BLaER1 (cell line): ENCODE results near the gene HS3ST2.
"Not testable (repeated sequence)": the region's sequence is repeated elsewhere in the genome, so short reads cannot be mapped to it uniquely, and the experiment has no call there.

Source experiments
- H3K27ac ChIP-seq: shearing (Covaris generic); formaldehyde crosslinking; 2 replicates; pipeline ENCODE4 v1.8.1; 2022
- H3K27me3 ChIP-seq: shearing (Covaris generic); formaldehyde crosslinking; 2 replicates; pipeline ENCODE4 v1.8.1; 2022
- H3K36me3 ChIP-seq: shearing (Covaris generic); formaldehyde crosslinking; 2 replicates; pipeline ENCODE4 v1.8.1; 2022
- H3K4me1 ChIP-seq: shearing (Covaris generic); formaldehyde crosslinking; 2 replicates; pipeline ENCODE4 v1.8.1; 2022
- H3K4me2 ChIP-seq: shearing (Covaris generic); formaldehyde crosslinking; 2 replicates; pipeline ENCODE4 v1.8.1; 2022
- H3K4me3 ChIP-seq: shearing (Covaris generic); formaldehyde crosslinking; 2 replicates; pipeline ENCODE4 v1.8.1; 2022
- H3K9ac ChIP-seq: shearing (Covaris generic); formaldehyde crosslinking; 2 replicates; pipeline ENCODE4 v1.8.1; 2022
- H3K9me3 ChIP-seq: shearing (Covaris generic); formaldehyde crosslinking; 2 replicates; pipeline ENCODE4 v1.8.1; 2022
- H4K20me1 ChIP-seq: shearing (Covaris generic); formaldehyde crosslinking; 2 replicates; pipeline ENCODE4 v1.8.1; 2022
- Cebpa-rat ChIP-seq: shearing (Covaris generic); IDR thresholded peaks from 2 replicates; pipeline ENCODE4 v1.8.1; 2022

HS3ST2 gene

GRCh38 chr16:22897184-22897583 is 83.2 kb downstream of the HS3ST2 start:
- Histone ChIP-seq H3K4me1 (peaks cover 4% of the 10 kb centered on the region; the same call in 1 of the 2 replicates), H3K36me3 (no peaks in the 10 kb centered on the region), H4K20me1 (no peaks in the 10 kb centered on the region), H3K4me2 (no peak overlapping the region), H3K27me3 (no peaks in the 10 kb centered on the region), H3K9me3 (peaks cover 15% of the 10 kb centered on the region), H3K4me3 (no peak overlapping the region), H3K27ac (no peak overlapping the region), H3K9ac (no peak overlapping the region)
- no peak for TF ChIP-seq Cebpa-rat

GRCh38 chr16:22898131-22898530 is 84.2 kb downstream of the HS3ST2 start:
- Histone ChIP-seq H3K4me2 (no peak overlapping the region), H3K27ac (no peak overlapping the region), H3K9me3 (peaks cover 15% of the 10 kb centered on the region), H3K9ac (no peak overlapping the region), H3K4me1 (peaks cover 4% of the 10 kb centered on the region; the same call in 1 of the 2 replicates), H3K4me3 (no peak overlapping the region), H4K20me1 (no peaks in the 10 kb centered on the region), H3K27me3 (no peaks in the 10 kb centered on the region), H3K36me3 (no peaks in the 10 kb centered on the region)
- no peak for TF ChIP-seq Cebpa-rat

- Histone ChIP-seq H4K20me1 (no peaks in the 10 kb centered on the region), H3K4me1 (peaks cover 4% of the 10 kb centered on the region; the same call in 1 of the 2 replicates), H3K4me3 (no peak overlapping the region), H3K27ac (no peak overlapping the region), H3K9me3 (peaks cover 15% of the 10 kb centered on the region), H3K9ac (no peak overlapping the region), H3K36me3 (no peaks in the 10 kb centered on the region), H3K4me2 (no peak overlapping the region), H3K27me3 (no peaks in the 10 kb centered on the region)
- no peak for TF ChIP-seq Cebpa-rat
Observed at GRCh38 chr16:22898874-22899348, 84.9 kb downstream of the HS3ST2 start.

GRCh38 chr16:22899567-22899966 is 85.6 kb downstream of the HS3ST2 start:
- H3K27me3 ChIP-seq, H3K4me2 ChIP-seq: not testable (repeated sequence)

GRCh38 chr16:22900863-22901262 is 86.9 kb downstream of the HS3ST2 start:
- Histone ChIP-seq H3K9me3 (peaks cover 15% of the 10 kb centered on the region), H3K4me1 (peaks cover 4% of the 10 kb centered on the region; the same call in 1 of the 2 replicates), H3K27ac (no peak overlapping the region), H3K36me3 (no peaks in the 10 kb centered on the region), H3K9ac (no peak overlapping the region), H3K27me3 (no peaks in the 10 kb centered on the region), H3K4me3 (no peak overlapping the region), H3K4me2 (no peak overlapping the region), H4K20me1 (no peaks in the 10 kb centered on the region)
- no peak for TF ChIP-seq Cebpa-rat

More at GRCh38 chr16:22899567-22899966, 85.6 kb downstream of the HS3ST2 start:
- peaks cover 15% of the 10 kb centered on the region for H3K9me3 ChIP-seq
- H3K4me1 ChIP-seq, H3K4me3 ChIP-seq, H4K20me1 ChIP-seq, H3K9ac ChIP-seq, H3K36me3 ChIP-seq, H3K27ac ChIP-seq: not testable (repeated sequence)

GRCh38 chr16:22901563-22901962 is 87.6 kb downstream of the HS3ST2 start:
- Histone ChIP-seq H4K20me1 (no peaks in the 10 kb centered on the region), H3K36me3 (no peaks in the 10 kb centered on the region), H3K9me3 (peaks cover 15% of the 10 kb centered on the region), H3K4me1 (peaks cover 4% of the 10 kb centered on the region; the same call in 1 of the 2 replicates), H3K9ac (no peak overlapping the region), H3K4me2 (no peak overlapping the region), H3K27me3 (no peaks in the 10 kb centered on the region), H3K4me3 (no peak overlapping the region), H3K27ac (no peak overlapping the region)
- no peak for TF ChIP-seq Cebpa-rat

GRCh38 chr16:22903716-22904115 is 89.8 kb downstream of the HS3ST2 start:
- Histone ChIP-seq H3K9me3 (peaks cover 15% of the 10 kb centered on the region), H3K4me3 (no peak overlapping the region), H4K20me1 (no peaks in the 10 kb centered on the region), H3K4me1 (peaks cover 4% of the 10 kb centered on the region; the same call in 1 of the 2 replicates), H3K4me2 (no peak overlapping the region), H3K9ac (no peak overlapping the region), H3K36me3 (no peaks in the 10 kb centered on the region), H3K27me3 (no peaks in the 10 kb centered on the region), H3K27ac (no peak overlapping the region)
- no peak for TF ChIP-seq Cebpa-rat

GRCh38 chr16:22912654-22913053 is 98.7 kb downstream of the HS3ST2 start:
- Histone ChIP-seq H3K9ac (no peak overlapping the region), H3K27ac (no peak overlapping the region), H3K4me1 (no peaks in the 10 kb centered on the region), H3K36me3 (no peaks in the 10 kb centered on the region), H3K27me3 (no peaks in the 10 kb centered on the region), H3K4me3 (no peak overlapping the region), H4K20me1 (no peaks in the 10 kb centered on the region), H3K9me3 (no peaks in the 10 kb centered on the region), H3K4me2 (no peak overlapping the region)
- no peak for TF ChIP-seq Cebpa-rat

- H3K36me3 ChIP-seq = no peaks in the 10 kb centered on the region
- H3K9ac ChIP-seq = no peak overlapping the region
- H3K4me3 ChIP-seq = no peak overlapping the region
- no peaks in the 10 kb centered on the region for H3K4me1 ChIP-seq
- H3K27ac ChIP-seq = no peak overlapping the region
- no peaks in the 10 kb centered on the region for H4K20me1 ChIP-seq
- no peaks in the 10 kb centered on the region for H3K27me3 ChIP-seq
- H3K4me2 ChIP-seq = no peak overlapping the region
- no peak for TF ChIP-seq Cebpa-rat
- H3K9me3 ChIP-seq = no peaks in the 10 kb centered on the region
Observed at GRCh38 chr16:22915003-22915402, 101.0 kb downstream of the HS3ST2 start.

- no peak overlapping the region for H3K4me2 ChIP-seq
- H3K27me3 ChIP-seq = no peaks in the 10 kb centered on the region
- no peak overlapping the region for H3K4me3 ChIP-seq
- no peaks in the 10 kb centered on the region for H3K36me3 ChIP-seq
- H3K27ac ChIP-seq = no peak overlapping the region
- peaks cover 7% of the 10 kb centered on the region; the same call in 1 of the 2 replicates for H3K4me1 ChIP-seq
- no peak overlapping the region for H3K9ac ChIP-seq
- no peaks in the 10 kb centered on the region for H3K9me3 ChIP-seq
- H4K20me1 ChIP-seq = no peaks in the 10 kb centered on the region
- no peak for TF ChIP-seq Cebpa-rat
Observed at GRCh38 chr16:22923491-22923890, 109.5 kb downstream of the HS3ST2 start.

GRCh38 chr16:22924492-22924891 is 110.5 kb downstream of the HS3ST2 start:
- Histone ChIP-seq H3K36me3 (no peaks in the 10 kb centered on the region), H3K27ac (no peak overlapping the region), H3K4me2 (no peak overlapping the region), H3K4me1 (peaks cover 7% of the 10 kb centered on the region; the same call in 1 of the 2 replicates), H3K9me3 (no peaks in the 10 kb centered on the region), H4K20me1 (no peaks in the 10 kb centered on the region), H3K27me3 (no peaks in the 10 kb centered on the region), H3K9ac (no peak overlapping the region), H3K4me3 (no peak overlapping the region)
- TF ChIP-seq Cebpa-rat = no peak
